B cell (primary cell): Measurements from ENCODE around the gene PCDHA3. TPM values are rescaled to one million over a fixed set of nuclear protein-coding genes. Genes with fewer than 3 reads are reported as not detected.

ENCODE experiments used
- ATAC-seq: fragments of 200-7000 bp; cut with Tn5 transposase; one replicate; pipeline ENCODE4 v1.10.0; 2021; ENCODE audit warnings: low read depth, mild to moderate bottlenecking, moderate number of reproducible peaks, moderate library complexity
- CTCF ChIA-PET: fragments of 350-600 bp; sonication (Branson Sonifier 250); formaldehyde crosslinking; loops from one replicate; lab custom pipeline; 2021; ENCODE audit warnings: antibody characterized with exemption, inconsistent platforms; lab: Charles Lee
- POLR2A ChIA-PET: fragments of 350-600 bp; sonication (Branson Sonifier 250); formaldehyde crosslinking; loops from one replicate; lab custom pipeline; 2021; ENCODE audit warnings: antibody characterized with exemption; lab: Charles Lee
- DNase-seq: peaks from one replicate; pipeline ENCODE4 v3.0.0; 2013
- H2AFZ ChIP-seq: 2 replicates; pipeline ENCODE4 v1.6.1; 2012; ENCODE audit warnings: mild to moderate bottlenecking, low read depth, low read length; ENCODE audit not compliant: insufficient read depth, poor library complexity, severe bottlenecking
- H3K27ac ChIP-seq, 2 donors: 1 replicate in 1 of 2; 2 replicates in 1 of 2; pipeline ENCODE4 v1.5.1; 2012 to 2013; ENCODE audit warnings: low read length in 2 of 2, mild to moderate bottlenecking in 2 of 2, moderate library complexity in 1 of 2
- H3K27me3 ChIP-seq, 4 experiments: fragments of 200-600 bp in 1 of 4; sonication (generic) in 1 of 4; replicated peaks in 1 of 4; 1 replicate in 2 of 4; 2 replicates in 2 of 4; pipeline versions ENCODE4 v1.6.1 to v1.7.0; 2013 to 2016; ENCODE audit warnings: low read length in 3 of 4, mild to moderate bottlenecking in 2 of 4, mixed read lengths in 1 of 4, moderate library complexity in 1 of 4; ENCODE audit not compliant: insufficient read depth in 4 of 4, control insufficient read depth in 3 of 4; ENCODE audit errors: control extremely low read depth in 1 of 4
- H3K36me3 ChIP-seq, 2 experiments: replicated peaks in 1 of 2; 1 replicate in 1 of 2; 2 replicates in 1 of 2; pipeline versions ENCODE4 v1.6.1 to v1.7.1; 2013; ENCODE audit warnings: low read length in 1 of 2; ENCODE audit not compliant: insufficient read depth in 2 of 2, control insufficient read depth in 1 of 2; ENCODE audit errors: control extremely low read depth in 1 of 2, extremely low read depth in 1 of 2
- H3K4me1 ChIP-seq, 2 donors: fragments of 200-600 bp in 1 of 2; sonication (generic) in 1 of 2; 1 replicate in 1 of 2; 2 replicates in 1 of 2; pipeline versions ENCODE4 v1.5.1 to v1.6.1; 2013 to 2017; ENCODE audit warnings: low read length in 2 of 2; ENCODE audit not compliant: control insufficient read depth in 2 of 2, insufficient read depth in 2 of 2
- H3K4me2 ChIP-seq: replicated peaks from 2 replicates; pipeline ENCODE3; 2012; ENCODE audit warnings: mild to moderate bottlenecking, low read depth, low read length; ENCODE audit not compliant: poor library complexity, severe bottlenecking
- H3K4me3 ChIP-seq, 5 experiments: fragments of 200-600 bp in 1 of 5; sonication (generic) in 1 of 5; 1 replicate in 3 of 5; 2 replicates in 2 of 5; pipeline versions ENCODE4 v1.5.1 to v1.7.0; 2011 to 2016; ENCODE audit warnings: low read length in 4 of 5, mild to moderate bottlenecking in 4 of 5, low read depth in 2 of 5, control low read depth in 1 of 5, moderate library complexity in 1 of 5; ENCODE audit not compliant: insufficient read depth in 1 of 5; ENCODE audit errors: control extremely low read depth in 1 of 5, extremely low read depth in 1 of 5
- H3K79me2 ChIP-seq: fragments of 200-600 bp; sonication (generic); one replicate; pipeline ENCODE4 v1.6.0; 2016; ENCODE audit warnings: low read length; ENCODE audit not compliant: control insufficient read depth, insufficient read depth
- H3K9ac ChIP-seq: fragments of 200-600 bp; sonication (generic); 2 replicates; pipeline ENCODE4 v1.6.1; 2017; ENCODE audit warnings: mild to moderate bottlenecking, low read length, moderate library complexity
- H3K9me3 ChIP-seq, 3 donors: one replicate each; pipeline versions ENCODE4 v1.6.1 to v1.7.1; 2013; ENCODE audit warnings: low read length in 2 of 3; ENCODE audit not compliant: control insufficient read depth in 2 of 3, insufficient read depth in 1 of 3; ENCODE audit errors: control extremely low read depth in 1 of 3
- H4K20me1 ChIP-seq: 2 replicates; pipeline ENCODE4 v1.6.0; 2012; ENCODE audit warnings: mild to moderate bottlenecking, low read length; ENCODE audit not compliant: insufficient read depth, control insufficient read depth, poor library complexity, severe bottlenecking
- H3K27ac Mint-ChIP-seq: one replicate; pipeline ENCODE4 v1.8.0; 2021; ENCODE audit warnings: mixed read lengths
- H3K27me3 Mint-ChIP-seq: one replicate; pipeline ENCODE4 v1.8.0; 2021; ENCODE audit warnings: mixed read lengths
- H3K4me1 Mint-ChIP-seq: one replicate; pipeline ENCODE4 v1.8.0; 2021; ENCODE audit warnings: mixed read lengths
- H3K4me3 Mint-ChIP-seq: one replicate; pipeline ENCODE4 v1.8.0; 2021; ENCODE audit warnings: mixed read lengths
- H3K9me3 Mint-ChIP-seq: one replicate; pipeline ENCODE4 v1.8.0; 2022; ENCODE audit warnings: mixed read lengths; ENCODE audit not compliant: insufficient read depth
- EZH2 ChIP-seq: IDR thresholded peaks from 2 replicates; pipeline ENCODE4 v1.6.1; 2012; ENCODE audit warnings: borderline replicate concordance, low read depth, mild to moderate bottlenecking, moderate library complexity, low read length; ENCODE audit not compliant: insufficient read depth, poor library complexity, severe bottlenecking
- WGBS: methylation state at CpG from one replicate; pipeline ENCODE4 v1.1.5; 2013; ENCODE audit warnings: missing lambda C conversion rate; ENCODE audit not compliant: insufficient coverage; 5-methylcytosine and 5-hydroxymethylcytosine counted together
- intact Hi-C: fragments of 100-400 bp; cut with micrococcal nuclease; formaldehyde crosslinking; loops from one replicate; pipeline ENCODE4 v1.10.0; 2022
- polyA plus RNA-seq: library from polyadenylated mRNA; depleted of rRNA; stranded (reverse); fragments of >200 nt; gene quantifications from 2 replicates; pipeline ENCODE4 v1.2.3, GENCODE V29; 2012
- total RNA-seq, 2 donors: library from RNA; stranded (reverse); fragments of 120-200 nt in 1 of 2; gene quantifications; 1 replicate in 1 of 2; 2 replicates in 1 of 2; pipeline versions ENCODE4 v1.2.3 to v1.2.4, GENCODE V29; 2013 to 2022
- TF ChIP-seq, protein P1 (sequence below): fragments of 200-600 bp; IDR thresholded peaks from one replicate; pipeline ENCODE4 v1.8.0; 2022; ENCODE audit warnings: antibody characterized with exemption, mild to moderate bottlenecking

The PCDHA3 gene
- total and polyA plus RNA-seq, 2 donors (not counting 1 experiment from before 2014, with no cell fraction given), result not detected

DNA sequence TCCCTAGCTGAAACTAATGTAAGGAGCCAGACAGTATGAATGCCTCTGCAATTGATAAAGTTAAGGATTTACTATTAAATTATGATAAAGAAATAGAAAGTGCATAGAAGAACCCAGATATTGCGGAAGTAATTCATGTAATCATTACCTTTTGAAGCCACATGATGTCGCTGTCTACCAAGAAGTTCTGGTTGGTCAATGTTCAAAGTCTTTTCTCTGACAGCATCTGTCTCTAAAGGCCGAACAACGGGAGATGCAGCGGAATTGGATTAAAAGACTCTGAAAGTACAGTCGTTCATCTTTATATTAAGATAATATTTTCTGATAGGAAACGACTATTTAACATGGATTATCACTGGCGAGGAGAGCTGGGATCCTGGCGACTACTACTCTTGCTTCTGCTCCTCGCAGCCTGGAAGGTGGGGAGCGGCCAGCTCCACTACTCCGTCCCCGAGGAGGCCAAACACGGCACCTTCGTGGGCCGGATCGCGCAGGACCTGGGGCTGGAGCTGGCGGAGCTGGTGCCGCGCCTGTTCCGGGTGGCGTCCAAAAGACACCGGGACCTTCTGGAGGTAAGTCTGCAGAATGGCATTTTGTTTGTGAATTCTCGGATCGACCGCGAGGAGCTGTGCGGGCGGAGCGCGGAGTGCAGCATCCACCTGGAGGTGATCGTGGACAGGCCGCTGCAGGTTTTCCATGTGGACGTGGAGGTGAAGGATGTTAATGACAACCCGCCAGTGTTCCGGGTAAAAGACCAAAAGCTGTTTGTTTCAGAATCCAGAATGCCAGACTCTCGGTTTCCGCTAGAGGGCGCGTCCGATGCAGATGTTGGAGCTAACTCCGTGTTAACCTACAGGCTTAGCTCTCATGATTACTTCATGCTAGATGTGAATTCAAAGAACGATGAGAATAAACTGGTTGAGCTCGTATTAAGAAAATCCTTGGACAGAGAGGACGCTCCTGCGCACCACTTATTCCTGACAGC is 40.4 kb downstream of the PCDHA3 start, which contains the start of gene PCDHA8:
Gene PCDHA8, plus strand, starts transcription at position 210 of the 985 bp plus-strand sequence. Its CDS starts 135 bp downstream, at position 345.
- no peak within 1 kb of the TSS for H3K9ac ChIP-seq
- H3K4me3 Mint-ChIP-seq, result no peak within 1 kb of the TSS
- no peak within 1 kb of the TSS for H2AFZ ChIP-seq
- H3K9me3 Mint-ChIP-seq, result peaks cover 6% of the 10 kb centered on the region
- ChIA-PET POLR2A (no interaction called here), CTCF (interaction anchor here (0.7 to 1.6 kb wide), 2 partner anchors 18 to 722 kb away, joined by 3 to 5 read pairs; no protein-coding TSS in a partner anchor)
- H3K27me3 ChIP-seq, result peaks cover 0 to 7% (median 1%) of the 10 kb centered on the region in 4 experiments
- ATAC-seq (no peak), DNase-seq (no peak)
- no peak within 1 kb of the TSS for H3K27ac Mint-ChIP-seq
- H3K4me3 ChIP-seq, result no peak within 1 kb of the TSS
- H3K9me3 ChIP-seq, result peaks cover 2 to 32% (median 11%) of the 10 kb centered on the region in 3 donors
- 38% methylated on average over 27 of the region's 47 CpGs for WGBS
- H3K27ac ChIP-seq, result no peak within 1 kb of the TSS
- H3K4me1 ChIP-seq, result no peaks in the 10 kb centered on the region
- H3K79me2 ChIP-seq, result no peaks in the 10 kb centered on the region
- H3K4me1 Mint-ChIP-seq, result no peaks in the 10 kb centered on the region
- H4K20me1 ChIP-seq, result no peaks in the 10 kb centered on the region
- H3K36me3 ChIP-seq, result no peaks in the 10 kb centered on the region
- intact Hi-C loops, result loop anchor here (1.0 kb wide), 1 partner anchor 18 kb away; no protein-coding TSS in a partner anchor
- H3K27me3 Mint-ChIP-seq, result peaks cover 12% of the 10 kb centered on the region
- no peak within 1 kb of the TSS for H3K4me2 ChIP-seq
- TF ChIP-seq, protein P1, sequence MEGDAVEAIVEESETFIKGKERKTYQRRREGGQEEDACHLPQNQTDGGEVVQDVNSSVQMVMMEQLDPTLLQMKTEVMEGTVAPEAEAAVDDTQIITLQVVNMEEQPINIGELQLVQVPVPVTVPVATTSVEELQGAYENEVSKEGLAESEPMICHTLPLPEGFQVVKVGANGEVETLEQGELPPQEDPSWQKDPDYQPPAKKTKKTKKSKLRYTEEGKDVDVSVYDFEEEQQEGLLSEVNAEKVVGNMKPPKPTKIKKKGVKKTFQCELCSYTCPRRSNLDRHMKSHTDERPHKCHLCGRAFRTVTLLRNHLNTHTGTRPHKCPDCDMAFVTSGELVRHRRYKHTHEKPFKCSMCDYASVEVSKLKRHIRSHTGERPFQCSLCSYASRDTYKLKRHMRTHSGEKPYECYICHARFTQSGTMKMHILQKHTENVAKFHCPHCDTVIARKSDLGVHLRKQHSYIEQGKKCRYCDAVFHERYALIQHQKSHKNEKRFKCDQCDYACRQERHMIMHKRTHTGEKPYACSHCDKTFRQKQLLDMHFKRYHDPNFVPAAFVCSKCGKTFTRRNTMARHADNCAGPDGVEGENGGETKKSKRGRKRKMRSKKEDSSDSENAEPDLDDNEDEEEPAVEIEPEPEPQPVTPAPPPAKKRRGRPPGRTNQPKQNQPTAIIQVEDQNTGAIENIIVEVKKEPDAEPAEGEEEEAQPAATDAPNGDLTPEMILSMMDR, result no peak
- TF ChIP-seq EZH2, result no peak
